Stimulated activated naive B cell treated with anti-CD40 and anti-IgM and Interleukin-4, amounts not matched to agents 10 μg/mL and 1 μg/mL and 100 μg/mL, for 72 hours (primary cell): ENCODE data around the gene EIF4G1.

Source experiments
- ATAC-seq, 2 donors: fragments of 150-1000 bp; cut with Tn5 transposase; replicated peaks; 2 replicates each; pipeline ENCODE4 v1.10.0; 2021; ENCODE audit warnings: moderate library complexity in 1 of 2
- DNase-seq: peaks from one replicate; pipeline ENCODE4 v3.0.0; 2021
- H3K27ac Mint-ChIP-seq: one replicate; pipeline ENCODE4 v1.8.0; 2022; ENCODE audit warnings: mild to moderate bottlenecking, mixed read lengths
- H3K27me3 Mint-ChIP-seq, 2 donors: one replicate each; pipeline ENCODE4 v1.8.0; 2022; ENCODE audit warnings: mixed read lengths in 2 of 2
- H3K36me3 Mint-ChIP-seq, 2 donors: one replicate each; pipeline ENCODE4 v1.8.0; 2022; ENCODE audit warnings: mixed read lengths in 2 of 2, mild to moderate bottlenecking in 1 of 2
- H3K4me1 Mint-ChIP-seq, 2 donors: one replicate each; pipeline ENCODE4 v1.8.0; 2022; ENCODE audit warnings: mixed read lengths in 2 of 2, mild to moderate bottlenecking in 1 of 2
- H3K4me3 Mint-ChIP-seq, 2 donors: one replicate each; pipeline ENCODE4 v1.8.0; 2022; ENCODE audit warnings: mild to moderate bottlenecking in 2 of 2, mixed read lengths in 2 of 2, moderate library complexity in 1 of 2
- H3K9me3 Mint-ChIP-seq, 2 donors: one replicate each; pipeline ENCODE4 v1.8.0; 2022; ENCODE audit warnings: mixed read lengths in 2 of 2, mild to moderate bottlenecking in 1 of 2

The EIF4G1 gene

DNA sequence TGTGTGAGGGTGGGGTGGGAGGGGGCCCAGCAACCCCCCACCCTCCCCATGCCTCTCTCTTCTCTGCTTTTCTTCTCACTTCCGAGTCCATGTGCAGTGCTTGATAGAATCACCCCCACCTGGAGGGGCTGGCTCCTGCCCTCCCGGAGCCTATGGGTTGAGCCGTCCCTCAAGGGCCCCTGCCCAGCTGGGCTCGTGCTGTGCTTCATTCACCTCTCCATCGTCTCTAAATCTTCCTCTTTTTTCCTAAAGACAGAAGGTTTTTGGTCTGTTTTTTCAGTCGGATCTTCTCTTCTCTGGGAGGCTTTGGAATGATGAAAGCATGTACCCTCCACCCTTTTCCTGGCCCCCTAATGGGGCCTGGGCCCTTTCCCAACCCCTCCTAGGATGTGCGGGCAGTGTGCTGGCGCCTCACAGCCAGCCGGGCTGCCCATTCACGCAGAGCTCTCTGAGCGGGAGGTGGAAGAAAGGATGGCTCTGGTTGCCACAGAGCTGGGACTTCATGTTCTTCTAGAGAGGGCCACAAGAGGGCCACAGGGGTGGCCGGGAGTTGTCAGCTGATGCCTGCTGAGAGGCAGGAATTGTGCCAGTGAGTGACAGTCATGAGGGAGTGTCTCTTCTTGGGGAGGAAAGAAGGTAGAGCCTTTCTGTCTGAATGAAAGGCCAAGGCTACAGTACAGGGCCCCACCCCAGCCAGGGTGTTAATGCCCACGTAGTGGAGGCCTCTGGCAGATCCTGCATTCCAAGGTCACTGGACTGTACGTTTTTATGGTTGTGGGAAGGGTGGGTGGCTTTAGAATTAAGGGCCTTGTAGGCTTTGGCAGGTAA is 31.1 kb downstream of the EIF4G1 start:
- H3K4me3 Mint-ChIP-seq = no peak overlapping the region
- H3K9me3 Mint-ChIP-seq = no peaks in the 10 kb centered on the region
- peaks cover 4 to 6% of the 10 kb centered on the region in 2 donors for H3K4me1 Mint-ChIP-seq
- H3K27ac Mint-ChIP-seq = no peak overlapping the region
- ATAC-seq = peak; percentile 83 to 85
- peaks cover 22 to 29% of the 10 kb centered on the region in 2 donors for H3K36me3 Mint-ChIP-seq
- DNase-seq = no peak
- H3K27me3 Mint-ChIP-seq = no peaks in the 10 kb centered on the region

DNA sequence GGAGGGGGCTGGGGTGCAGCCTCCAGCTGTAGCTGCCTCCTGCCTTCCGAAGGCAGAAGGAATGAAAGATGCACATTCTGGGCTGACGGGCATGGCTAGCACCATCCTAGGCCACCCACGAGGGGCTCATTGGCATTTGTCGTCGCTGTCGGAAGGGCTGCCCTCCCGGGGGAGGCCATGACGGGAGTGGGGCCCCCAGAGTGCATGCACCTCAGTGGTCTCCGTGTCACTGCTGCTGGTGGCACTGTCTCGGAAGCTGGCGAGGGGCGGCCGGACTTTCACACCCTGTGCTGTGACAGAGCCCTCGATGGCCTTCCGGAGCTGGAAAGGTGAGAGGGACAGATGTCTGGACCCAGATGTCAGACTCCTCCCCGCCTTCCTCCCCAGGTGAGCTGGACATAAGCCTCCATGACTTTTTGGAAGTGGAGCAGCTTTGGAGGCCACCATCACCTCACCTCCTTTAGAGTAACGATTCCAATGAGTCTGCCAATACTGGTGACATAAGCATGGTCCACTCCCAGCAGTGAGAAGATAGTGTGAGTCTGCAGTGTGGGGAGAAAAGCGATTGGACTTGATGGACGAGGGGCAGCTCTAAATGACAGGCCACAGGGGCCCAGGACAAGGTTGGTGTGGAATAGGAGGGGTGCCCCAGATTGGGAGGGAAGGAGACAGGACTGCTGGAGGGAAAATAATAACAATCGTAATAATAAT is 32.2 kb downstream of the EIF4G1 start:
- DNase-seq = no peak
- Mint-ChIP-seq H3K4me1 (peaks cover 0 to 4% of the 10 kb centered on the region in 2 donors), H3K27ac (no peak overlapping the region), H3K4me3 (no peak overlapping the region), H3K27me3 (no peaks in the 10 kb centered on the region), H3K36me3 (peaks cover 19 to 30% of the 10 kb centered on the region in 2 donors), H3K9me3 (no peaks in the 10 kb centered on the region)
- ATAC-seq = no peak

DNA sequence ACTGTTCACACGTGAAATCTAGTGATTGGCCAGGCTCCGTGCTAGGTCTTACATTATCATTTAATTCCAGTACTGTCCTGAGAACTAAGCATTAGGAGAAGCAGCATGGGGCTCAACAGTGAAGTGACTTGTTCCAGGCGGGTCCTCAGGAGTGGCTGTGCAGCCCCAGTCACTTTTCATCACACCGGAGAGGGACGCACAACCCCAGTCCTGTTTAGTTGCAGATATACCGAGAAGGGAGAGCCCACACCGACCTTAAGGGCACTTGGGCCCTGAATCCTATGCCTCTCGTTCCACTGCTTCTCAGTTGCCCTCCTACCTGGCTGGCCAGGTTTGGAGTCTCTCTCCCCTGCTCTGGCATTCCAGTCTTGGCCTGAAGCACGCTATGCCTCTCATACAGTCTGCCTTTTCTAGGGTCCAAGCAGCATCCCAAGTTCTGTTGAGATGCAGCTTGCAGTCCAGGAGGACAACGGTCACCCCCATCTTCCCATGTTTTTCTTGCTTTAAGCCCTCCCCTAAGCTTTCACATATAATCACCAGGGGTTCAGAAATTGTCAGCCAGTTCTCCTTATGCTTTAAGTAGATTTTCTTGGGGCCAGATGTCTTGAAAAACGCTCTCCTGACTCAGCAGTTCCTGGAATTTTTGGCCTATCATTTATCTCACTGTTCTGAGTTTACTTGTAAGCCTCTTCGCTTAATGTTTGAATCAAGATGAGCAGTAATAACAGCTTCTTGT is 33.1 kb downstream of the EIF4G1 start:
- Mint-ChIP-seq H3K27me3 (no peaks in the 10 kb centered on the region), H3K27ac (no peak overlapping the region), H3K4me3 (no peak overlapping the region), H3K4me1 (peaks cover 0 to 4% of the 10 kb centered on the region in 2 donors), H3K36me3 (peaks cover 21 to 34% of the 10 kb centered on the region in 2 donors), H3K9me3 (no peaks in the 10 kb centered on the region)
- DNase-seq (no peak), ATAC-seq (no peak)

DNA sequence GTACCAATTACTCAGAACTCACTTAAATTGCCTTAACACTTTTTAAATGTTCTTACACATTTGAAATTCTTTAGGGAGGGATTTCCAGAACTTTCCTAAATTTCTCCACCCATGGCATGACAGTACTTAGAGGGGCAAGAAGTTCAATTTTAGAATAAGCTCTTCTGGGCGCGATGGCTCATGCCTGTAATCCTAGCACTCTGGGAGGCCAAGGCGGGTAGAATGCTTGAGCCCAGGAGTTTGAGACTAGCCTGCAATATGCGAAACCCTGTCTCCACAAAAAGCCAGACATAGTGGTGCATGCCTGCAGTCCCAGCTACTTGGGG is 33.6 kb downstream of the EIF4G1 start:
- Mint-ChIP-seq H3K36me3 (peaks cover 20 to 33% of the 10 kb centered on the region in 2 donors), H3K4me1 (peaks cover 0 to 4% of the 10 kb centered on the region in 2 donors), H3K4me3 (no peak overlapping the region), H3K9me3 (no peaks in the 10 kb centered on the region), H3K27me3 (no peaks in the 10 kb centered on the region), H3K27ac (no peak overlapping the region)
- DNase-seq (no peak), ATAC-seq (no peak)

DNA sequence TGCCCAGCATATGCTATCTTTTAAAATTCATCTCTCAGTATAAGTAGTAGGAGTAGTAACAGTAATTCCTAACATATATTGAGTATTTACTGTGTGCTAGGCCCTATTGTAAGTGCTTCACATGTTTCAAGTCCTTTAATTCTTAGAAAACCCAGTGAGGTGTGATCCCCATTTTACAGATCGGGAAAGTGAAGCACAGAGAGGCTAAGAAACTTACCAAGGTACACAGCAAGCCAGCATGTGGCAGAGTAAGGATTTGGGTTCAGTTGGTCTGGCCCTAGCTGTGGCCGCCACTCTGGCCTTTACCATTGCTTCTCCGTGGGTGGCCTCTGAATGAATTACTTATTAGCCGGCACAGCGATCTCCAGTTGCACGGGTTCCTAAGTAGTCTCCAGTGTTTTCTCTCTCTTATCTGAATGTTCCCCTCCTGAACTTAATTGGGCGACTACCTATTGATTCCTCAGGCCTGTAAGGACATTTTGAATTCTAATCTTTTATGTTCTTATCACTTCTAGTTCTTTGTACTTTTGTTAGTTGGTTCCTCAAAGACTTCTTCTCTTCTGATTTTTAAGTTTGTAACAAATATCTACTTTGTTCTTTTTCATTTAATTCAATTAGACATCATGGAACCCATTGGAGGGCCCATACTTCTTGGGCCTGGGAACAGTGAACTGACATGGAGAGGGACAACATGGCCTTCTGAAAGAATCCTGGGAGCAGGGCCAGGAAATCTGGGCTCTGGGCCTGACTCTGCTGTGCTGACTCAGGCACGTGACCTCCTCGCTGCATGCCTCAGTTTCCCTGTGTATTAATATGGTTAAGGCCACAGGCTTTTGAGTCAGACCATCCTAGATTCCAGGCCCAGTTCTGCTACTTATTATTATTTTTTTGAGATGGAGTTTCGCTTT is 35.4 kb downstream of the EIF4G1 start:
- peaks cover 19 to 30% of the 10 kb centered on the region in 2 donors for H3K36me3 Mint-ChIP-seq
- peaks cover 0 to 4% of the 10 kb centered on the region in 2 donors for H3K4me1 Mint-ChIP-seq
- H3K4me3 Mint-ChIP-seq = no peak overlapping the region
- H3K27ac Mint-ChIP-seq = no peak overlapping the region
- DNase-seq = no peak
- no peak for ATAC-seq
- H3K27me3 Mint-ChIP-seq = no peaks in the 10 kb centered on the region
- no peaks in the 10 kb centered on the region for H3K9me3 Mint-ChIP-seq

DNA sequence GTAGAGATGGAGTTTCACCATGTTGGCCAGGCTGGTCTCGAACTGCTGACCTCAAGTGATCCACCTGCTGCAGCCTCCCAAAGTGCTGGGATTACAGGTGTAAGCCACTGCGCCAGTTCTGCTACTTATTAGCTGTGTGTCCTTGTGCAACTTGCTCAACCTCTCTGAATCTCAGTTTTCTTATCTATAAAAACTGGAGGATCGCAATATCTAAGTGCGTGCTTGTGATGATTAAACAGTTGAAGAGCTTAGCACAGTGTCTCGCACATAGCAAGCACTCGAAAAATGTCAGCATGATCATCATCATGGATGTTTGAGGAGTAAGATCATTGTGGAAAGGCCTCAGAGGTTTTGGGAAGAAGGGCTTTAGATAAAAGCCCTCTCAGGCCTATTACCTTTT is 36.2 kb downstream of the EIF4G1 start:
- Mint-ChIP-seq H3K27me3 (no peaks in the 10 kb centered on the region), H3K4me3 (no peak overlapping the region), H3K4me1 (peaks cover 0 to 1% of the 10 kb centered on the region in 2 donors), H3K36me3 (peaks cover 17 to 32% of the 10 kb centered on the region in 2 donors), H3K27ac (no peak overlapping the region), H3K9me3 (no peaks in the 10 kb centered on the region)
- no peak for ATAC-seq
- no peak for DNase-seq

DNA sequence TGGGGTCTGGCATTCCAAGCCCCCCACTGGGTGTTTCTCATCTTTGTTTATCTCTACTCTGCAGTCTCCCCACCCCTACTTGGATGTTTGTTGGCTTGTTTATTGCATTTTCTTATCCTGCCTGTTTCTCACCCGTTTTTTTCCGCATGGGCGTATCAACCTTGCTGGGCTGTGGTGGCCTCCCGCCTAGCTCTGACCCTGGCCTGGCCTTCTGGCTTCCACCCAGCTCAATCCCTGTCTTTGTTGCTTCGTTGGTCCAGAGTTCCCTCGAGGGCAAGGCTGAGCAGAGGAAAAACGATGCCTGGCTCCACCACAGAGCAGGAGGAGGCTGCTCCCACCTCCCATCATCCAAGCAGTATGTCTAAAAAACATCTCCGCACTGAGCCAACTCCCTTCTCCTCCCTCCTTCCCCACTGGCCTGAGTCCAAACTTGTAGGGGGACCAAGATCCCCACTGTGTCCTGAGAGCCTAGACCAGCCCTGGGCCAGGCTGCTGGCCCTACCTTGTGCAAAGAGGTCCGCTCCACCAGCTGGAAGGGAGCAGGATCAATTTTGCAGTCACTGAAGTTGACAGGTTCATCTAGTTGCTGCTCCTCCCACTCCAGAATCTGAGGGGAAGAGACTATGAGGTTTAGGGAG is 37.2 kb downstream of the EIF4G1 start:
- no peaks in the 10 kb centered on the region for H3K27me3 Mint-ChIP-seq
- ATAC-seq (no peak), DNase-seq (no peak)
- H3K4me3 Mint-ChIP-seq = no peak overlapping the region
- no peaks in the 10 kb centered on the region for H3K9me3 Mint-ChIP-seq
- H3K27ac Mint-ChIP-seq = no peak overlapping the region
- H3K36me3 Mint-ChIP-seq = peaks cover 16 to 30% of the 10 kb centered on the region in 2 donors
- H3K4me1 Mint-ChIP-seq = no peaks in the 10 kb centered on the region

DNA sequence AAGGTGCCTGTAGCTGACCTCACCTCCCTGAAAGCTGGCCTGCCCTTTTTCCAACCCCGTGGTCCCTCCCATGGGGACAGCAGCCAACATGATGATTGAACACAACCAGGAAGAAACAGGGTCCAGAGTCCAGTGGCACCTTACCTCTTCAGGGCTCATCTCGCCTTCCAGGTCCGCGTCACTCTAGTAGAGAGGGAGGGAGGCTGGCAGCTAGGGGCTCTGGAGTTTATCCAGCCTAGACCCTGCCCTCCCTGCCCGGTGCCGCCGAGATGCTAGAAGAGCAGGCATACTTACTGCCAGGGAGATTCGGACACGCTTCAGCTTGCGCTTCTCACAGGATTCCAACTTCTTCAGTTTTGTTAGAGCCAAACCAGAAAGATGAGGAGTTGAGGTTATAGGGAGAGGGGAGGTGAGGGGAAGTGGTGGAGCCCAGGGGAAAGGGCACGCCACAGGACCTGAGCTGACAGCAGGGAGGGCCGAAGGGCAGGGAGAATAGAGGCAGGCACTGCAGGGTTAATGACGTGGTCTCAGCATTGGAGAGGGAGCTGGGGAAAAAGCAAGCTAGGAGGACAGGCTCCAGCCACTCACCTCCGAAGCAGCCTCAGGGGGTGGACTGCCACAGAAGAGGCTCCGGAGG is 37.9 kb downstream of the EIF4G1 start:
- no peak for ATAC-seq
- no peaks in the 10 kb centered on the region for H3K9me3 Mint-ChIP-seq
- H3K4me1 Mint-ChIP-seq = no peaks in the 10 kb centered on the region
- H3K27ac Mint-ChIP-seq = no peak overlapping the region
- no peak overlapping the region for H3K4me3 Mint-ChIP-seq
- H3K36me3 Mint-ChIP-seq = peaks cover 20 to 29% of the 10 kb centered on the region in 2 donors
- DNase-seq = no peak
- H3K27me3 Mint-ChIP-seq = no peaks in the 10 kb centered on the region

DNA sequence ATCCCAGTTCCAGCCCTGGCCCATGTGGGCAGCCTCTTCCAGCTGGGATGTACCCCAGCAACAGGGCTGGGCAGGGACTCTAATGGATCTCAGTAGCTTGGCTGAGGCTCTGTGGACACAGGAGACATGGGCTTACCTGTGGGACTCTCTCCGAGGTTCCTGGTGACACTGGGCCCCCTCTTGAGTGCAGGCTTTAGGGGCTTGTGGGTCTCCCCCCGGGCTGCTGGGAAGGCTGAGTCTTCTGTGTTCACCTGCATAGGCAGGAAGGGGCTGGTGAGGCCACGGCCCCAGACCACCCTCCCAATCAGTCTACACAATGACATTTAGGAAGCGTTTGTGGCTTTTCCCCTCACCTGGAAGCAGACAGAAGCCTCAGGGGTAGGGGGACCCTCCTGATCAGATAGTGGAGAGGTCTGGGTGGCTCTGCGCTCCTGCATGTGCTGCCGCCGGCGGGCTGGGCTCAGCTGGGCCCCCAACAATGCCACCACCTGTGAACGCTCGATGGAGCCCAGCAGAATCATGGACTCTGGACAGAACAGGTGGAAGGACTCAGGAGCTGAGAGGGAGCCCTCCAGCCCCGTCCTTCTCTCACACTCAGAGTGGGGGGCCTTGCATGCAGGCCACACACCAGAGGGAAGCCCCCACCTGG is 38.6 kb downstream of the EIF4G1 start:
- Mint-ChIP-seq H3K9me3 (no peaks in the 10 kb centered on the region), H3K36me3 (peaks cover 20 to 30% of the 10 kb centered on the region in 2 donors)
- no peak for ATAC-seq

DNA sequence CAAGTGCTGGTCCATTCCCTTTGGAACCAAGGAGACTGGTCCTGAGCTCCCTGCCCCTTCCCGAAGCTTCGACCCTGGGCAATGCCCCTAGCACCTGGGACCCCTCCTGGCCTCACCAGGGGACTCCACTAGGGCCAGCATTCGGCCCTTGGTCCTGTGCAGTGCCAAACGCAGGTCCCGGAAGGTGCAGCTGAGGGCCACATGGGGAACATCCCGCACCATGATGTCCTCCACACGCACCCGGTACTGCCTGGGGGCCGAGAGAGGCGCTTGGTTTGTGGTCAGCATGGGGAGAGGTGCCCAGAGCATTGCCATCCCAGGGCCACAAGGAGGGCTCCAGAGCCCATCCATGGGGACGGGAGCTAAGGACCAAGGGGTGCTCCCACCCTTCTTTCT is 39.1 kb downstream of the EIF4G1 start:
- Mint-ChIP-seq H3K36me3 (peaks cover 23 to 33% of the 10 kb centered on the region in 2 donors), H3K4me1 (no peaks in the 10 kb centered on the region), H3K27ac (no peak overlapping the region), H3K9me3 (no peaks in the 10 kb centered on the region), H3K27me3 (no peaks in the 10 kb centered on the region), H3K4me3 (no peak overlapping the region)
- no peak for DNase-seq
- ATAC-seq = no peak

More for the DNA sequence above, 38.6 kb downstream of the EIF4G1 start:
- Mint-ChIP-seq H3K4me3 (no peak overlapping the region), H3K4me1 (no peaks in the 10 kb centered on the region), H3K27ac (no peak overlapping the region), H3K27me3 (no peaks in the 10 kb centered on the region)
- no peak for DNase-seq

DNA sequence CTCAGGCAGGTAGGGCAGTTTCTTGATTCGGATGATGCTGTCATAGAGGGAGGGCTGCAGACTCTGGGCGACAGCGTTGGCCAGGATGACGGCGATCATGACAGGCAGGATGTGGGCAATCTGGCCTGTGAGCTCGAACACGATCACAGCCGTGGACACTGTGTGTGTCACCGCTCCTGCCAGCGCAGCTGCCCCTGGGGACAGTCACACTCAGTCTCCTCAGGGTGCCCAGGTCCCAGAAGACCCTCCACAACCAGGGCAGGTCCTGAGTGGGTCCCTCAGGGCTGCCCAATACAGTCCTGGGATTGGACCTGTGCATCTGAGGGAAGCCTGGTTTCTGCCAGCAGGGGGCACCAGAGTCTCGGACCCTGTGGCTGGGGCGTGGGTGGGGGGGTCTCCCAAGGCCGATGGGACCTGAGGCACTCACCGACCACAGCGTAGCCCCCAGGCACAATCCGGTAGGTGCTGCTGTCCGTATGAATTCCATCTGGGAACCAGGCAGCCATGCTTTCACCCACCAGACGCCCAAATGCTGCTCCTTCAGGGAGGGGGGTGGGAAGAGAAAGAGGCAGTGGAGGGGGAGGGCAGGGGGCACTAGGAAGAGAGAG is 39.8 kb downstream of the EIF4G1 start:
- Mint-ChIP-seq H3K9me3 (no peaks in the 10 kb centered on the region), H3K4me1 (no peaks in the 10 kb centered on the region), H3K27me3 (no peaks in the 10 kb centered on the region), H3K27ac (no peak overlapping the region), H3K36me3 (peaks cover 22 to 33% of the 10 kb centered on the region in 2 donors), H3K4me3 (no peak overlapping the region)
- no peak for DNase-seq
- peak; percentile 79 to 84 for ATAC-seq

DNA sequence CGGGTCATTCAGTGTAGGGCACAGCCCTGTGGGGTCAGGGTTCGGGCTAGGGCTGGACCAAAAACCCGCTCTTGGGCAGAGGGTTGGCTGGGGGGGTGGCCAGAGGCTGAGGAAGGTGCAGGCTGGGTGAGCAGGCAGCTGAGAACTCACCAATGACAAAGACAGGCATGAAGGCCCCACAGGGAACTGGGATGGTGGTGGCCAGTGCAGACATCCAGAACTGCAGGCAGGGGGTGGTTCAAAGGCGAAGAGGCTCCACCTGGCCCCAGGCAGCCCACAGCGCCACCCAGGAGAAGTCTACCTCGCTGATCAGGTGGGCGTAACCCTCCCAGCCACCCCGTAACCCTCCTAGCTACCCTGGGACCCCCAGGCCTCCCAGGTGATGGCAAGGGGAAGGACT is 40.3 kb downstream of the EIF4G1 start:
- Mint-ChIP-seq H3K9me3 (no peaks in the 10 kb centered on the region), H3K4me1 (no peaks in the 10 kb centered on the region), H3K27ac (no peak overlapping the region), H3K27me3 (peaks cover 0 to under 1% of the 10 kb centered on the region in 2 donors), H3K4me3 (no peak overlapping the region), H3K36me3 (peaks cover 22 to 33% of the 10 kb centered on the region in 2 donors)
- no peak for DNase-seq
- ATAC-seq = peak in 1 of 2 donors; percentile 20
